Renal cortical epithelial cell (primary cell): Measurements from ENCODE around the gene IFT52. TPM values are rescaled to one million over a fixed set of nuclear protein-coding genes. Genes with fewer than 3 reads are reported as not detected.
"Not testable (repeated sequence)": the region's sequence is repeated elsewhere in the genome, so short reads cannot be mapped to it uniquely, and the experiment has no call there.

Experiments
- DNase-seq: peaks from one replicate; pipeline ENCODE4 v3.0.0-alpha.2; 2011; ENCODE audit warnings: low read depth
- total RNA-seq: library from RNA; depleted of rRNA; stranded (reverse); fragments of >200 nt; gene quantifications from 2 replicates; pipeline ENCODE4 v1.2.3, GENCODE V29; 2014

Gene IFT52
- total RNA-seq, 1 donor from 2014 or later: 37.3 TPM

DNA sequence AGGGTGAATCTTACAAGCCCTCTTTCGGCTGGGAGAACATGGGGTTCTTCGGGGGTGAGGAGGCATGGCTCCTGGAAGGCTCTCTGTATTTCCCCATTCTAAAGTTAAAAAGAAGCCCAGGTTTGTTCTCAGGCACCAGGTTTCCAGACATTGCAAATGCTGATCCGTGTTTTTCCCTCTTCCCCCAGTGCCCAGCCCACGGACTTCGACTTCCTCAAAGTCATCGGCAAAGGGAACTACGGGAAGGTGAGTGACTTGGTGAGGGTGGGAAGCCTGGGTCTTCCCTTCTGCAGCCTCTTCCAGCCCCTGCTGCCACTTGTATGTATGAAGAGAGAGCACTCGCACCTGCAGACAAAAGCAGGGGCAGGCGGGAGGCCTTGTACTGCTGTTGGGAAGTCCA, 23.3 kb upstream of the IFT52 start:
- DNase-seq: no peak

GRCh38 chr20:43568706-43569105, 22.0 kb upstream of the IFT52 start:
- no peak for DNase-seq

DNA sequence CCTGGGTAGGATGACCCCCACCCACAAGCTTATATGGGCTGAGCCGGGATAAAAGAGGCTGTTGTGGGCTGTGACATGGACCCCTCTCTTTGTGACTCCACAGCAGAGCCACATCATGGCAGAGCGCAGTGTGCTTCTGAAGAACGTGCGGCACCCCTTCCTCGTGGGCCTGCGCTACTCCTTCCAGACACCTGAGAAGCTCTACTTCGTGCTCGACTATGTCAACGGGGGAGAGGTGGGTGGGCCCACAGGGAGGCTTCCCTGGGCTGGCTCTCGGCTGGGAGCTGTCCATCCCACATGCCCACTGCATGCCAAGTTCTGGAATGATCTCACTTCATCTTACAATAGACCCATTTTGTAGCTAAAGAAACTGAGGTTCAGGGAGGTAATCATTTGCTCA, 21.5 kb upstream of the IFT52 start:
- DNase-seq: no peak

GRCh38 chr20:43570496-43570895, 20.2 kb upstream of the IFT52 start:
- DNase-seq: no peak

DNA sequence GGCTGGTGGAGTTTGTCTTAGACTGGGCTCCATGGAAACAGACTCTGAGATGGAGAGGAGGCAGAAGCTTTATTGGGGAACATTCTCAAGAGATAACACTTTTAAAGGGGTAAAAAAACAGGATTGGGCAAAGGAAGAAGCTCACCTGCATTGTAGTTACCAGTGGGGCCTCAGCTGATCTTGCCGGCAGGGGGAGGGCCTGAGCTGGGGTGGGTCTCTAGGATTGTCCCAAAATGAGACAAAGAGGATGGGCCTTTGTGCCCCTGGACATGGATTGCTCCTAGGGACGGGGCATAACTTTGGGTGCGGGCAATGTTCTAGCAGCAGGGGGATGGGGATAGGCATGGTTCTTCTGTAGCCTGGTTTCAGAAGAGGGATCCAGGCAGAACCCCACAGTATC, 19.4 kb upstream of the IFT52 start:
- no peak for DNase-seq

DNA sequence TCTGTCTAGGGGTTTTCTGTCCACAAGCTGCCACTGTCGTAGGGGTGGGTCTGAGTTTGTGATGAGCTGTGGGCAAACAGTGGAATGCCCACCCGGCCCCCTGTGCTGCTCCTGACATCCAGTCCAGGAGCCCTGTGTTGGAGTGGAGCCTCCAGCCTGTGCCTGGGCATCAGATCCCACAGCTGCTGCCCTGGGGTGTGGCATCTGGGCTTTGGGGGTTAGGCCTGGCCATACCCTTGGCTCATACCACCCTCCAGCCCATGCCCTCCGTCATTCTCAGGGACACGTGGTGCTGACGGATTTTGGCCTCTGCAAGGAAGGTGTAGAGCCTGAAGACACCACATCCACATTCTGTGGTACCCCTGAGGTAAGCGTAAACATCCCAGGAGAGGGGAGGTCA, 19.0 kb upstream of the IFT52 start:
- no peak for DNase-seq

DNA sequence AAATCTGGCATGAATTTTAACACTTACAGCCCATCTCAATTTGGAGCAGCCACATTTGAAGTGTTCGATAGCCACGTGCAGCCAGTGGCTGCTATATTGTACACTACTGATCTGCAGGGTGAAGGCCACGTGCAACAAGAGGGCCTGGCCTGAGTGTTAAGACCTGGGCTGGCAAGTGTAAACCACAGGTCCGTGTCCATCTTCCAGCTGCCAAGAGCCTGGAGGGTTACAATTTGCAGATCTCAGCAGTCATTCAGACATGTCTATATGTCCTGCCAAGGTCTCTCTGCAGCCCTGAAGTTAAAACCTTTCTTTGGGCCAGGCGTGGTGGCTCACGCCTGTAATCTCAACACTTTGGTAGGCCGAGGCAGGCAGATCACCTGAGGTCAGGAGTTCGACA, 17.8 kb upstream of the IFT52 start:
- no peak for DNase-seq

GRCh38 chr20:43576108-43576507, 14.6 kb upstream of the IFT52 start:
- no peak for DNase-seq

- no peak for DNase-seq
These were observed 10.6 kb upstream of the IFT52 start for GRCh38 chr20:43579861-43580793.

DNA sequence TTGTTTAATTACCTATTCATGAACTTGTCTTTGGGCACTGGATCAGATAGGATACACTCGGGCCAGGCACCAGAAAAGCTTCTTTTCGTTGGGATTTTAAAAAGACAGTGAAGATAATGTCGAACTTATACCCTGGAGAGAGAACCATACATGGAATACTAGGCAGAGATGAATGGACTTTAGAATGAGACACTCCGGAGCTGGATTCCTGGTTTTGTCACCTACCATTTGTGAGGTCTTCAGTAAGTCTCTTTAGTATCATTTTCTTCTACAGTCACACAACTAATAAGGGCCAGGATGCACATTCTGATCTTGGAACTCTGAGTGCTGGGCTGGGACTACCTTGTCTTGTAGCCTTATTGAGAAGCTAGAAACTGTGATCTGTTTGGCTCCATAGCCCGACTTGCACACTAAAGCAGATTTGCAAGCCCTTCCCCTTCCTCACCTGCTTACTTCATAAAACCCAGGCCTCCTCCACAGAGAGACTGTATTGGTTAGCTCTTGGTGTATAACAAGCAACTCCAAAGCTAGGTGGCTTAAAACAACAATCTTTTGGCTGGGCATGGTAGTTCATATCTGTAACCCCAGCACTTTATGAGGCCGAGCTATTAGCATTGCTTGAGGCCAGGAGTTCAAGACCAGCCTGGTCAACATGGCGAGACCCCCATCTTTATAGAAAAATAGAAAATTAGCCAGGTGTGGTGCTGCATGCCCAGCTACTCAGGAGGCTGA, 7.4 kb upstream of the IFT52 start:
- no peak for DNase-seq

DNA sequence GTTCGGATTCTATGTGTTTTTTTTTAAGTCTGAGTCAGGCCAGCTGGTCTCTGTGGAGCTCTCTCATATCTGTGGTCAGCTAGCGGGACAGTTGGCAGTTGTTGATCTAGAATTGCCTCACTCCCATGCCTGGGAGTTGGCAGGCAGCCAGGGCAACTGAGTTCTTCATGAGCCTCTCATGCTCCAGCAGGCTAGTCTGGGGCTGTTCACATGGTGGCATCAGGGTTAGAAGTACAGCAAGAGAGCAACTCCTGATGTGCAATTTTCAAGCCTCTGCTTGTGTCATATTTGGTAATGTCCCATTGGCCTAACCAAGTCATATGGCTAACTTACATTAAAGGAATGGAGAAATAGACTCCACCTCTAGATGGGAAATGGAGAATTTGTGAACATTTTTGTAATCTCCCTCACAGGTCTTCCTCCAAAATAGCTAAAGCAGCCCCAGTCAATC, 6.7 kb upstream of the IFT52 start:
- peak; percentile 97 for DNase-seq

GRCh38 chr20:43584448-43585136, 6.1 kb upstream of the IFT52 start:
- peak; percentile 87 for DNase-seq

DNA sequence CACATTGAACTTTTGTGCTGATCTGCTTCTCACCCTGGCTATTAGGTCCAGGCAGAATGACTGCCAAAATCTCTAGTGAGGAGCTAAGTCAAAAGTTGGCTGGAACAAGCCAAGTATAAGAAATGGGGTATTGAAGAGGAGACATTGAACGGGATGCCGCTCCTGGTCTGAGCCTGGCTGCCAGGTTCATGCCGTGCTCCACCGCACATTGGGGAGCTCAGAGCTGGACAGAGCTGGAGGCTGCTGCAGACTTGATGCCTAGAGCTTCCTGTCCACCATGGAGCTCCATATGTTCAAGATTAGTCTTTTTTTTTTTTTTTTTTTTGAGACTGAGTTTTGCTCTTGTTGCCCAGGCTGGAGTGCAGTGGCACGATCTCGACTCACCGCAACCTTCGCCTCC, 4.1 kb upstream of the IFT52 start:
- no peak for DNase-seq

GRCh38 chr20:43588526-43588925, 2.2 kb upstream of the IFT52 start:
- not testable (repeated sequence) for DNase-seq

GRCh38 chr20:43590036-43590391, 723 bp upstream of the IFT52 start:
- DNase-seq: no peak

- DNase-seq: not testable (repeated sequence)
These were observed 11.2 kb downstream of the IFT52 start for GRCh38 chr20:43601960-43602359.

DNA sequence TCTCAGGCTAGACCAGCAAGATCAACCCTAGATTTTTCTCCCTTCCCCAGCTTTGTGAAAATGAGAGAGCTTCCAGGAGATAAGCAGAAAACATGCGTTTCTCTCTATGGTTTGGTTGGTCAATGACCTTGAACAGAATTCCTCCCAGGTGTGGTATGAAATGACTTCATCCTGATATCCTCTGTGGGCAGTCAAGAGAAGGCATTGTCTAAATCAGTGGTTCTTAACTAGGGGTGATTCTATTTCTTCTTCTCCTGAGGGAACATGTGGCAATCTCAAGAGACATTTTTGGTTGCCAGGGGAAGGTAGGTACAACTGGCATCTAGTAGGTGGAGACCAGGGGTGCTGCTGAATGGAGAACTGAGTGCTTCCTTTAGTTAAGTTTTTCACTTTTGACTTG, 12.4 kb downstream of the IFT52 start:
- DNase-seq: peak; percentile 6

GRCh38 chr20:43605715-43606114, 15.0 kb downstream of the IFT52 start:
- DNase-seq: no peak

- not testable (repeated sequence) for DNase-seq
These were observed 16.5 kb downstream of the IFT52 start for GRCh38 chr20:43607278-43607677.

DNA sequence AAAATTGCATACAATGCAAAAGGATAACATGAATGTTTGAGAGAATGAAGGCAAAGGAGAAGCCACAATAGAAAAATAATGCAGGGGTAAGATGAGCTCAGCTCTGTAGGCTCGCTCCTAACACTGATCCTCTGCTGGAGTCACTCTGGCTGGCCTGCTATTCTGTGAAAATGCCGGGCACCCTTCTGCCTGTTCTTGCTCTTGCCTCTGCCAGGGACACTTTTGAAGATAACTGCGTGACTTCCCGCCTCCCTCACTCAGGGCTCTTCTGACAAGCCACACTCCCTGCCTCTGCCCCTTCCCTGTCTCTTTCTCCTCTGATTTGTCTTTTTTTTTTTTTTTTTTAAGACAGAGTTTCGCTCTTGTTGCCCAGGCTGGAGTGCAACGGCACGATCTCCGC, 40.9 kb downstream of the IFT52 start:
- DNase-seq: no peak

DNA sequence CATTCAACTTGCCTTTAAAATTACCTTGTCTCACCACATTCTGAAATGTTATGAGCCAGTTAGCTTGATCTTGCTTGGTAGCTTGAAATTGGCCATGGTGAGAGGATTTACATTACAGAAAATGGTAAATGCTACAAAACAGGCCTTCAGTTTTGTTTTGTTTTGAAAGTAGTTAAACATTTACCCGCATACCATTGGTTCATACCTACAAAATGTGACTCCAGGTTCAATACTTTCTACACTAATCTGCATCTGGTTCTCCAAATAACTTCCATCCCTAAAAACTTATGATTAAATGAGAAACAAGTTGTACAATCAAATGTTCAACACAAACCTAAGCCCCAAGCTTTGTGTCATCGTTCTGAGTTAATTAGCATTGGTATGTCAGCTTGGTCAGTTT, 45.7 kb downstream of the IFT52 start:
- DNase-seq: peak; percentile 43

GRCh38 chr20:43642548-43642947, 51.8 kb downstream of the IFT52 start:
- no peak for DNase-seq
